ENCODE measurements around the gene AOC1. TPM values are rescaled to one million over a fixed set of nuclear protein-coding genes. Genes with fewer than 3 reads are reported as not detected.

AOC1 gene
- total RNA-seq, 2 experiments from 2014 or later: not detected

GRCh38 chr7:150835019-150835418 is 17.3 kb upstream of the AOC1 start:
- DNase-seq (no peak), ATAC-seq (no peak)
- Mint-ChIP-seq H3K9me3 (no peaks in the 10 kb centered on the region), H3K27ac (no peak overlapping the region), H3K4me1 (ENCODE audit: low read depth) (no peaks in the 10 kb centered on the region), H3K27me3 (peaks cover 17% of the 10 kb centered on the region), H3K36me3 (ENCODE audit: low read depth) (no peaks in the 10 kb centered on the region), H3K4me3 (no peak overlapping the region)
- CTCF ChIA-PET: interaction anchor here (0.9 to 1.5 kb wide), 2 partner anchors 42 to 63 kb away, joined by 3 to 5 read pairs; no protein-coding TSS in a partner anchor
- TF ChIP-seq, protein P1, sequence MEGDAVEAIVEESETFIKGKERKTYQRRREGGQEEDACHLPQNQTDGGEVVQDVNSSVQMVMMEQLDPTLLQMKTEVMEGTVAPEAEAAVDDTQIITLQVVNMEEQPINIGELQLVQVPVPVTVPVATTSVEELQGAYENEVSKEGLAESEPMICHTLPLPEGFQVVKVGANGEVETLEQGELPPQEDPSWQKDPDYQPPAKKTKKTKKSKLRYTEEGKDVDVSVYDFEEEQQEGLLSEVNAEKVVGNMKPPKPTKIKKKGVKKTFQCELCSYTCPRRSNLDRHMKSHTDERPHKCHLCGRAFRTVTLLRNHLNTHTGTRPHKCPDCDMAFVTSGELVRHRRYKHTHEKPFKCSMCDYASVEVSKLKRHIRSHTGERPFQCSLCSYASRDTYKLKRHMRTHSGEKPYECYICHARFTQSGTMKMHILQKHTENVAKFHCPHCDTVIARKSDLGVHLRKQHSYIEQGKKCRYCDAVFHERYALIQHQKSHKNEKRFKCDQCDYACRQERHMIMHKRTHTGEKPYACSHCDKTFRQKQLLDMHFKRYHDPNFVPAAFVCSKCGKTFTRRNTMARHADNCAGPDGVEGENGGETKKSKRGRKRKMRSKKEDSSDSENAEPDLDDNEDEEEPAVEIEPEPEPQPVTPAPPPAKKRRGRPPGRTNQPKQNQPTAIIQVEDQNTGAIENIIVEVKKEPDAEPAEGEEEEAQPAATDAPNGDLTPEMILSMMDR (IDR thresholded peaks at IDR 0.05): no peak
- intact Hi-C loops (cut with micrococcal nuclease): no loop called here
- POLR2A ChIA-PET: no interaction called here

GRCh38 chr7:150835702-150836280 is 16.5 kb upstream of the AOC1 start:
- ChIA-PET CTCF (interaction anchor here (0.9 to 1.7 kb wide), 3 partner anchors 41 to 63 kb away, joined by 3 to 5 read pairs (median 4); no protein-coding TSS in a partner anchor), POLR2A (no interaction called here)
- DNase-seq (no peak), ATAC-seq (no peak)
- Mint-ChIP-seq H3K4me3 (no peak overlapping the region), H3K9me3 (no peaks in the 10 kb centered on the region), H3K4me1 (ENCODE audit: low read depth) (no peaks in the 10 kb centered on the region), H3K27me3 (peaks cover 14% of the 10 kb centered on the region), H3K36me3 (ENCODE audit: low read depth) (no peaks in the 10 kb centered on the region), H3K27ac (no peak overlapping the region)
- TF ChIP-seq, protein P1 (IDR thresholded peaks at IDR 0.05): no peak
- intact Hi-C loops (cut with micrococcal nuclease): no loop called here

- Mint-ChIP-seq H3K27me3 (peaks cover 3% of the 10 kb centered on the region), H3K36me3 (ENCODE audit: low read depth) (no peaks in the 10 kb centered on the region), H3K4me1 (ENCODE audit: low read depth) (no peaks in the 10 kb centered on the region), H3K27ac (no peak overlapping the region), H3K9me3 (no peaks in the 10 kb centered on the region), H3K4me3 (no peak overlapping the region)
- DNase-seq: no peak
- intact Hi-C loops (cut with micrococcal nuclease): no loop called here
- ChIA-PET CTCF (interaction anchor here (1.1 to 1.6 kb wide), 4 partner anchors 37 to 60 kb away, joined by 3 to 9 read pairs (median 6); no protein-coding TSS in a partner anchor), POLR2A (no interaction called here)
- ATAC-seq: no peak
- TF ChIP-seq, protein P1 (IDR thresholded peaks at IDR 0.05): no peak
These were observed 13.2 kb upstream of the AOC1 start for GRCh38 chr7:150838965-150839650.

GRCh38 chr7:150842018-150842417 is 10.3 kb upstream of the AOC1 start:
- Mint-ChIP-seq H3K4me3 (no peak overlapping the region), H3K36me3 (ENCODE audit: low read depth) (no peaks in the 10 kb centered on the region), H3K4me1 (ENCODE audit: low read depth) (no peaks in the 10 kb centered on the region), H3K9me3 (no peaks in the 10 kb centered on the region), H3K27me3 (no peaks in the 10 kb centered on the region), H3K27ac (no peak overlapping the region)
- ChIA-PET POLR2A (interaction anchor here (0.6 kb wide), 1 partner anchor 489 kb away, joined by 4 read pairs; no protein-coding TSS in a partner anchor), CTCF (interaction anchor here (1.3 to 1.5 kb wide), 2 partner anchors 35 to 63 kb away, joined by 4 to 5 read pairs; no protein-coding TSS in a partner anchor)
- ATAC-seq: no peak
- DNase-seq: no peak
- TF ChIP-seq, protein P1 (IDR thresholded peaks at IDR 0.05): no peak
- intact Hi-C loops (cut with micrococcal nuclease): no loop called here

- H3K4me1 Mint-ChIP-seq (ENCODE audit: low read depth): no peaks in the 10 kb centered on the region
- no peaks in the 10 kb centered on the region for H3K27me3 Mint-ChIP-seq
These were observed 9.6 kb upstream of the AOC1 start for GRCh38 chr7:150842716-150843115.

More at GRCh38 chr7:150842716-150843115, 9.6 kb upstream of the AOC1 start:
- intact Hi-C loops (cut with micrococcal nuclease): no loop called here
- H3K9me3 Mint-ChIP-seq: no peaks in the 10 kb centered on the region
- H3K36me3 Mint-ChIP-seq (ENCODE audit: low read depth): no peaks in the 10 kb centered on the region
- DNase-seq (no peak), ATAC-seq (no peak)
- H3K27ac Mint-ChIP-seq: no peak overlapping the region
- CTCF ChIA-PET: interaction anchor here (1.3 to 1.5 kb wide), 2 partner anchors 34 to 64 kb away, joined by 4 to 5 read pairs; no protein-coding TSS in a partner anchor
- TF ChIP-seq, protein P1 (IDR thresholded peaks at IDR 0.05): no peak
- POLR2A ChIA-PET: interaction anchor here (0.6 kb wide), 1 partner anchor 490 kb away, joined by 4 read pairs; no protein-coding TSS in a partner anchor
- H3K4me3 Mint-ChIP-seq: no peak overlapping the region
